Esophagus squamous epithelium (tissue), 5 donors: ENCODE measurements around the gene ITIH6. TPM values are rescaled to one million over a fixed set of nuclear protein-coding genes. Genes with fewer than 3 reads are reported as not detected.
"Not testable (repeated sequence)": the region's sequence is repeated elsewhere in the genome, so short reads cannot be mapped to it uniquely, and the experiment has no call there.

Experiments
- DNase-seq: peaks from one replicate; lab custom pipeline; 2025; lab: John Stamatoyannopoulos, UW
- H3K27ac ChIP-seq, 4 donors: fragments of 200-600 bp; sonication (generic); one replicate each; pipeline ENCODE4 v1.5.1; 2016 to 2019; ENCODE audit warnings: mild to moderate bottlenecking in 1 of 4
- H3K27me3 ChIP-seq, 4 donors: fragments of 200-600 bp; sonication (generic); 1 replicate in 3 of 4; 2 replicates in 1 of 4; pipeline versions ENCODE4 v1.5.1 to v1.6.0; 2017 to 2021; ENCODE audit warnings: antibody characterized with exemption in 1 of 4
- H3K36me3 ChIP-seq, 3 donors: fragments of 200-600 bp; sonication (generic); one replicate each; pipeline ENCODE4 v1.5.1; 2016 to 2019
- H3K4me1 ChIP-seq, 3 donors: fragments of 200-600 bp; sonication (generic); one replicate each; pipeline ENCODE4 v1.5.1; 2017 to 2019
- H3K4me3 ChIP-seq, 4 donors: fragments of 200-600 bp; sonication (generic); 1 replicate in 3 of 4; 2 replicates in 1 of 4; pipeline ENCODE4 v1.5.1; 2016 to 2019; ENCODE audit warnings: mild to moderate bottlenecking in 2 of 4, moderate library complexity in 1 of 4
- H3K9me3 ChIP-seq, 3 donors: fragments of 200-600 bp; sonication (generic); one replicate each; pipeline ENCODE4 v1.5.1; 2016 to 2019
- CTCF ChIP-seq, 6 experiments: fragments of 450-650 bp in 4 of 6; fragments of 200-600 bp in 2 of 6; sonication (generic) in 2 of 6; IDR thresholded peaks; one replicate each; pipeline ENCODE4 v1.5.1; 2016 to 2019; ENCODE audit warnings: antibody characterized with exemption in 6 of 6, mild to moderate bottlenecking in 4 of 6, moderate library complexity in 4 of 6
- POLR2A ChIP-seq, 4 donors: fragments of 450-650 bp; IDR thresholded peaks; one replicate each; pipeline ENCODE4 v1.6.1; 2017; ENCODE audit warnings: antibody characterized with exemption in 4 of 4, mild to moderate bottlenecking in 4 of 4, moderate library complexity in 3 of 4
- WGBS, 2 donors: methylation state at CpG; one replicate each; pipeline ENCODE4 v1.1.5; 2018; 5-methylcytosine and 5-hydroxymethylcytosine counted together
- intact Hi-C: fragments of 100-400 bp; cut with DNase I; formaldehyde crosslinking; loops from one replicate; pipeline ENCODE4 v1.15.0; 2022
- total RNA-seq, 4 donors: library from RNA; depleted of rRNA; stranded (reverse); fragments of >200 nt; gene quantifications; one replicate each; pipeline ENCODE4 v1.1.0, GENCODE V29; 2016
- donor health status: DM: yes; HTN: yes; CAD: no.

ITIH6 gene
- not detected for total RNA-seq

- Histone ChIP-seq H3K4me1 (no peaks in the 10 kb centered on the region), H3K27me3 (no peaks in the 10 kb centered on the region), H3K4me3 (no peak within 1 kb of the TSS), H3K27ac (no peak within 1 kb of the TSS), H3K9me3 (no peaks in the 10 kb centered on the region), H3K36me3 (no peaks in the 10 kb centered on the region)
- intact Hi-C loops, result no loop called here
- 67 to 83% methylated on average over 1 to 2 of the region's 2 CpGs for whole genome bisulfite sequencing, 2 donors
- no peak for DNase-seq
- TF ChIP-seq CTCF (IDR thresholded peaks at IDR 0.05) (no peak), POLR2A (IDR thresholded peaks at IDR 0.05) (no peak)
Observed at GRCh38 chrX:54798137-54798536, at the start of gene ITIH6. TSS of gene ITIH6 (minus strand) at chrX:54798255. CDS start at chrX:54798210, 45 bp downstream.

- H3K27me3 ChIP-seq, H3K4me1 ChIP-seq, H3K36me3 ChIP-seq, H3K4me3 ChIP-seq, DNase-seq, H3K9me3 ChIP-seq, H3K27ac ChIP-seq, intact Hi-C loops: not testable (repeated sequence)
- 45 to 67% methylated on average over 2 of the region's 2 CpGs for WGBS, 2 donors
Observed at GRCh38 chrX:54847700-54848099, 49.6 kb upstream of the ITIH6 start.

- Histone ChIP-seq H3K36me3 (no peaks in the 10 kb centered on the region), H3K27me3 (no peaks in the 10 kb centered on the region), H3K27ac (no peak overlapping the region), H3K4me3 (no peak overlapping the region), H3K4me1 (no peaks in the 10 kb centered on the region), H3K9me3 (no peaks in the 10 kb centered on the region)
- TF ChIP-seq POLR2A (IDR thresholded peaks at IDR 0.05), result no peak
- no peak for TF ChIP-seq CTCF (IDR thresholded peaks at IDR 0.05)
- WGBS, 2 donors, result 61 to 90% methylated on average over 2 of the region's 2 CpGs
- intact Hi-C loops, result no loop called here
- no peak for DNase-seq
Observed at GRCh38 chrX:54843050-54843449, 45.0 kb upstream of the ITIH6 start.

- WGBS, 2 donors, result 44 to 92% methylated on average over 1 of the region's 1 CpG
- no peak for DNase-seq
- TF ChIP-seq POLR2A (IDR thresholded peaks at IDR 0.05), result no peak
- TF ChIP-seq CTCF (IDR thresholded peaks at IDR 0.05), result no peak
- no peaks in the 10 kb centered on the region for H3K36me3 ChIP-seq
- H3K27ac ChIP-seq, result no peak overlapping the region
- H3K9me3 ChIP-seq, result no peaks in the 10 kb centered on the region
- H3K27me3 ChIP-seq, result no peaks in the 10 kb centered on the region
- H3K4me3 ChIP-seq, result no peak overlapping the region
- intact Hi-C loops, result no loop called here
- H3K4me1 ChIP-seq, result no peaks in the 10 kb centered on the region
Observed at GRCh38 chrX:54842607-54843006, 44.6 kb upstream of the ITIH6 start.

- WGBS, 2 donors, result 31 to 63% methylated on average over 1 to 2 of the region's 3 CpGs
- intact Hi-C loops, H3K27me3 ChIP-seq, H3K36me3 ChIP-seq, H3K4me1 ChIP-seq, H3K27ac ChIP-seq, H3K9me3 ChIP-seq, H3K4me3 ChIP-seq, DNase-seq: not testable (repeated sequence)
Observed at GRCh38 chrX:54841184-54841874, 43.3 kb upstream of the ITIH6 start.

- TF ChIP-seq POLR2A (IDR thresholded peaks at IDR 0.05), result no peak
- no peak for TF ChIP-seq CTCF (IDR thresholded peaks at IDR 0.05)
- H3K9me3 ChIP-seq, result no peaks in the 10 kb centered on the region
- no peaks in the 10 kb centered on the region for H3K27me3 ChIP-seq
- WGBS, 2 donors, result 80 to 100% methylated on average over 1 of the region's 3 CpGs
- no peak for DNase-seq
- H3K4me1 ChIP-seq, result no peaks in the 10 kb centered on the region
- intact Hi-C loops, result no loop called here
- H3K4me3 ChIP-seq, result no peak overlapping the region
- no peak overlapping the region for H3K27ac ChIP-seq
- no peaks in the 10 kb centered on the region for H3K36me3 ChIP-seq
Observed at GRCh38 chrX:54838583-54838982, 40.5 kb upstream of the ITIH6 start.
